GM12878 (cell line): ENCODE results near the gene TUT1. TPM values are rescaled to one million over a fixed set of nuclear protein-coding genes. Genes with fewer than 3 reads are reported as not detected.

Experiments
- ASH2L ChIP-seq: fragments of 300-600, 200-600 bp; sonication (generic); IDR thresholded peaks from 2 replicates; pipeline ENCODE4 v1.6.1; 2017; ENCODE audit warnings: low read depth, mild to moderate bottlenecking, borderline replicate concordance
- BACH1 ChIP-seq: fragments of 450-650 bp; IDR thresholded peaks from 2 replicates; pipeline ENCODE4 v1.6.1; 2017; ENCODE audit warnings: mild to moderate bottlenecking, borderline replicate concordance
- BCL3 ChIP-seq: IDR thresholded peaks from 2 replicates; pipeline ENCODE4 v1.6.1; 2011; ENCODE audit warnings: borderline replicate concordance, low read depth, mild to moderate bottlenecking, moderate library complexity, low read length; ENCODE audit not compliant: insufficient read depth, poor library complexity, severe bottlenecking
- CREM ChIP-seq: IDR thresholded peaks from 2 replicates; pipeline ENCODE4 v1.6.1; 2014; ENCODE audit warnings: antibody characterized with exemption, low read depth
- MEF2B ChIP-seq: fragments of 450-650 bp; IDR thresholded peaks from 2 replicates; pipeline ENCODE4 v1.6.1; 2018; ENCODE audit warnings: mild to moderate bottlenecking, moderate library complexity; ENCODE audit not compliant: partially characterized antibody, poor library complexity, severe bottlenecking
- MYC ChIP-seq: IDR thresholded peaks from 2 replicates; pipeline ENCODE4 v1.6.1; 2011; ENCODE audit warnings: mild to moderate bottlenecking, low read length, moderate library complexity, inconsistent platforms; ENCODE audit not compliant: insufficient read depth, insufficient replicate concordance, insufficient read length, severe bottlenecking
- SP1 ChIP-seq: IDR thresholded peaks from one replicate; pipeline ENCODE4 v1.6.1; 2011; ENCODE audit warnings: low read depth, low read length
- SREBF2 ChIP-seq: IDR thresholded peaks from 2 replicates; pipeline ENCODE4 v1.6.1; 2012; ENCODE audit warnings: mild to moderate bottlenecking, low read length
- TCF3 ChIP-seq: IDR thresholded peaks from 2 replicates; pipeline ENCODE4 v1.6.1; 2012; ENCODE audit warnings: low read depth, mild to moderate bottlenecking, low read length, borderline replicate concordance; ENCODE audit not compliant: insufficient read depth
- USF1 ChIP-seq: IDR thresholded peaks from 2 replicates; pipeline ENCODE4 v1.6.1; 2011; ENCODE audit warnings: borderline replicate concordance, low read depth, mild to moderate bottlenecking, moderate library complexity, mixed read lengths, low read length; ENCODE audit not compliant: insufficient read depth; ENCODE audit errors: extremely low read length
- ZBTB4 ChIP-seq: fragments of 450-650 bp; formaldehyde crosslinking; IDR thresholded peaks from 2 replicates; pipeline ENCODE4 v1.4.0; 2022; ENCODE audit warnings: mild to moderate bottlenecking, moderate library complexity
- ZNF384 ChIP-seq: IDR thresholded peaks from 2 replicates; pipeline ENCODE4 v1.6.1; 2012; ENCODE audit warnings: low read depth, mild to moderate bottlenecking, low read length, improper control_type of control experiment, borderline replicate concordance
- polyA plus RNA-seq, 11 experiments: library from polyadenylated mRNA; depleted of rRNA in 4 of 11; unstranded in 6 of 11; stranded (reverse) in 5 of 11; fragments of >200 nt; fragmentation: Nextera tagmentation in 4 of 11; fragmentation: Illumina TruSeq in 1 of 11; extraction: Ambion mirVana in 4 of 11; extraction: Trizol in 1 of 11; gene quantifications; 1 replicate in 1 of 11; 2 replicates in 10 of 11; pipeline versions ENCODE4 v1.2.1 to v1.2.3, GENCODE V29; 2011 to 2016; ENCODE audit warnings: inconsistent platforms in 2 of 11, missing spikeins in 2 of 11, low read depth in 1 of 11
- total RNA-seq, 4 experiments: library from RNA; depleted of rRNA in 3 of 4; stranded (reverse); fragments of >200 nt in 3 of 4; fragmentation: Illumina TruSeq in 1 of 4; extraction: Trizol in 1 of 4; gene quantifications; 2 replicates each; pipeline versions ENCODE4 v1.2.1 to v1.2.3, GENCODE V29; 2013 to 2021
- TF ChIP-seq, protein P1 (sequence below): fragments of 450-650 bp; IDR thresholded peaks from 2 replicates; pipeline ENCODE4 v1.6.1; 2016; ENCODE audit warnings: mild to moderate bottlenecking, moderate library complexity, borderline replicate concordance
- TF ChIP-seq, protein P2 (sequence below), 3 experiments: IDR thresholded peaks in 2 of 3; conservative IDR thresholded peaks in 1 of 3; 2 replicates each; pipeline ENCODE4 v1.5.1; 2011; ENCODE audit warnings: low read depth in 3 of 3, low read length in 3 of 3, mild to moderate bottlenecking in 3 of 3, control low read depth in 2 of 3, moderate library complexity in 2 of 3, inconsistent platforms in 1 of 3, mixed read lengths in 1 of 3; ENCODE audit not compliant: control insufficient read depth in 2 of 3, insufficient read depth in 1 of 3; ENCODE audit errors: extremely low read depth in 1 of 3

TUT1 gene
- total and polyA plus RNA-seq, 10 of the 15 experiments (the other 5 are each of a cell fraction or from before 2014, with no cell fraction given): 1.1 to 29.9 (median 16.2) TPM

- no peak for TF ChIP-seq BCL3
- peak; percentile 29 for TF ChIP-seq SP1
- peak; percentile 9; the same call in 1 of the 2 replicates for TF ChIP-seq ZNF384
- TF ChIP-seq, protein P1, sequence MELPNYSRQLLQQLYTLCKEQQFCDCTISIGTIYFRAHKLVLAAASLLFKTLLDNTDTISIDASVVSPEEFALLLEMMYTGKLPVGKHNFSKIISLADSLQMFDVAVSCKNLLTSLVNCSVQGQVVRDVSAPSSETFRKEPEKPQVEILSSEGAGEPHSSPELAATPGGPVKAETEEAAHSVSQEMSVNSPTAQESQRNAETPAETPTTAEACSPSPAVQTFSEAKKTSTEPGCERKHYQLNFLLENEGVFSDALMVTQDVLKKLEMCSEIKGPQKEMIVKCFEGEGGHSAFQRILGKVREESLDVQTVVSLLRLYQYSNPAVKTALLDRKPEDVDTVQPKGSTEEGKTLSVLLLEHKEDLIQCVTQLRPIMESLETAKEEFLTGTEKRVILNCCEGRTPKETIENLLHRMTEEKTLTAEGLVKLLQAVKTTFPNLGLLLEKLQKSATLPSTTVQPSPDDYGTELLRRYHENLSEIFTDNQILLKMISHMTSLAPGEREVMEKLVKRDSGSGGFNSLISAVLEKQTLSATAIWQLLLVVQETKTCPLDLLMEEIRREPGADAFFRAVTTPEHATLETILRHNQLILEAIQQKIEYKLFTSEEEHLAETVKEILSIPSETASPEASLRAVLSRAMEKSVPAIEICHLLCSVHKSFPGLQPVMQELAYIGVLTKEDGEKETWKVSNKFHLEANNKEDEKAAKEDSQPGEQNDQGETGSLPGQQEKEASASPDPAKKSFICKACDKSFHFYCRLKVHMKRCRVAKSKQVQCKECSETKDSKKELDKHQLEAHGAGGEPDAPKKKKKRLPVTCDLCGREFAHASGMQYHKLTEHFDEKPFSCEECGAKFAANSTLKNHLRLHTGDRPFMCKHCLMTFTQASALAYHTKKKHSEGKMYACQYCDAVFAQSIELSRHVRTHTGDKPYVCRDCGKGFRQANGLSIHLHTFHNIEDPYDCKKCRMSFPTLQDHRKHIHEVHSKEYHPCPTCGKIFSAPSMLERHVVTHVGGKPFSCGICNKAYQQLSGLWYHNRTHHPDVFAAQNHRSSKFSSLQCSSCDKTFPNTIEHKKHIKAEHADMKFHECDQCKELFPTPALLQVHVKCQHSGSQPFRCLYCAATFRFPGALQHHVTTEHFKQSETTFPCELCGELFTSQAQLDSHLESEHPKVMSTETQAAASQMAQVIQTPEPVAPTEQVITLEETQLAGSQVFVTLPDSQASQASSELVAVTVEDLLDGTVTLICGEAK: no peak
- TF ChIP-seq BACH1: 0 out of 2 replicates have a peak, but pooled peaks have one; percentile 6
- TF ChIP-seq, protein P2, sequence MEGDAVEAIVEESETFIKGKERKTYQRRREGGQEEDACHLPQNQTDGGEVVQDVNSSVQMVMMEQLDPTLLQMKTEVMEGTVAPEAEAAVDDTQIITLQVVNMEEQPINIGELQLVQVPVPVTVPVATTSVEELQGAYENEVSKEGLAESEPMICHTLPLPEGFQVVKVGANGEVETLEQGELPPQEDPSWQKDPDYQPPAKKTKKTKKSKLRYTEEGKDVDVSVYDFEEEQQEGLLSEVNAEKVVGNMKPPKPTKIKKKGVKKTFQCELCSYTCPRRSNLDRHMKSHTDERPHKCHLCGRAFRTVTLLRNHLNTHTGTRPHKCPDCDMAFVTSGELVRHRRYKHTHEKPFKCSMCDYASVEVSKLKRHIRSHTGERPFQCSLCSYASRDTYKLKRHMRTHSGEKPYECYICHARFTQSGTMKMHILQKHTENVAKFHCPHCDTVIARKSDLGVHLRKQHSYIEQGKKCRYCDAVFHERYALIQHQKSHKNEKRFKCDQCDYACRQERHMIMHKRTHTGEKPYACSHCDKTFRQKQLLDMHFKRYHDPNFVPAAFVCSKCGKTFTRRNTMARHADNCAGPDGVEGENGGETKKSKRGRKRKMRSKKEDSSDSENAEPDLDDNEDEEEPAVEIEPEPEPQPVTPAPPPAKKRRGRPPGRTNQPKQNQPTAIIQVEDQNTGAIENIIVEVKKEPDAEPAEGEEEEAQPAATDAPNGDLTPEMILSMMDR (IDR thresholded peaks at IDR 0.05 in 2 of 3, conservative IDR thresholded peaks at IDR 0.05 in 1 of 3; ENCODE audit: control insufficient read depth in 2 of 3, extremely low read depth in 1 of 3, insufficient read depth in 1 of 3, low read depth in 3 of 3, low read length in 3 of 3): peak; percentile 97 to 99 (median 97)
- 0 out of 2 replicates have a peak, but pooled peaks have one; percentile 20 for TF ChIP-seq CREM
- no peak for TF ChIP-seq MEF2B
- no peak for TF ChIP-seq TCF3
- TF ChIP-seq MYC: no peak
- TF ChIP-seq USF1: no peak
- no peak for TF ChIP-seq ZBTB4 (CRISPR knock-in tag)
- no peak for TF ChIP-seq SREBF2
- TF ChIP-seq ASH2L: no peak
Measured at GRCh38 chr11:62542750-62543567, 48.4 kb downstream of the TUT1 start (continued).
